Anterior cingulate cortex (tissue), 58 donors: Measurements from ENCODE around the gene ADAMTSL3.
A peak's percentile ranks its signal among the peaks of the same experiment; 100 is the strongest.

Experiments
- DNase-seq, 58 donors: peaks; one replicate each; lab custom pipeline; 2025; lab: John Stamatoyannopoulos, UW

The ADAMTSL3 gene

GRCh38 chr15:83815506-83815905 lies 161.6 kb downstream of the ADAMTSL3 start:
- DNase-seq, result no peak

GRCh38 chr15:83816124-83816883 lies 162.4 kb downstream of the ADAMTSL3 start:
- no peak for DNase-seq

- no peak for DNase-seq
Measured at GRCh38 chr15:83818591-83818990, 164.7 kb downstream of the ADAMTSL3 start.

GRCh38 chr15:83830381-83830780 lies 176.5 kb downstream of the ADAMTSL3 start:
- no peak for DNase-seq

GRCh38 chr15:83833569-83833968 lies 179.6 kb downstream of the ADAMTSL3 start:
- no peak for DNase-seq

- no peak for DNase-seq
Measured at GRCh38 chr15:83835479-83835878, 181.6 kb downstream of the ADAMTSL3 start.

GRCh38 chr15:83837945-83838571 lies 184.1 kb downstream of the ADAMTSL3 start:
- DNase-seq, result peak in 37 of 58 donors; percentile 1 to 59 (median 24)

GRCh38 chr15:83838763-83839162 lies 184.8 kb downstream of the ADAMTSL3 start:
- DNase-seq, result no peak

- DNase-seq, result no peak
Measured at GRCh38 chr15:83842281-83842680, 188.4 kb downstream of the ADAMTSL3 start.

GRCh38 chr15:83843471-83843871 lies 189.5 kb downstream of the ADAMTSL3 start:
- peak in 3 of 58 donors; percentile 14 to 16 (median 16) for DNase-seq

GRCh38 chr15:83844742-83845141 lies 190.8 kb downstream of the ADAMTSL3 start:
- DNase-seq, result no peak

GRCh38 chr15:83845230-83845629 lies 191.3 kb downstream of the ADAMTSL3 start:
- no peak for DNase-seq

GRCh38 chr15:83846847-83847246 lies 192.9 kb downstream of the ADAMTSL3 start:
- no peak for DNase-seq

- no peak for DNase-seq
Measured at GRCh38 chr15:83848315-83849050, 194.6 kb downstream of the ADAMTSL3 start.

- no peak for DNase-seq
Measured at GRCh38 chr15:83850015-83850414, 196.1 kb downstream of the ADAMTSL3 start.

- DNase-seq, result no peak
Measured at GRCh38 chr15:83850501-83851245, 196.8 kb downstream of the ADAMTSL3 start.

- DNase-seq, result no peak
Measured at GRCh38 chr15:83853232-83853631, 199.3 kb downstream of the ADAMTSL3 start.

- DNase-seq, result no peak
Measured at GRCh38 chr15:83854321-83854720, 200.4 kb downstream of the ADAMTSL3 start.

- no peak for DNase-seq
Measured at GRCh38 chr15:83854950-83855707, 201.2 kb downstream of the ADAMTSL3 start.

GRCh38 chr15:83855956-83856355 lies 202.0 kb downstream of the ADAMTSL3 start:
- DNase-seq, result no peak
